Stomach (tissue), 9 donors: Measurements from ENCODE around the gene SSUH2. TPM values are rescaled to one million over a fixed set of nuclear protein-coding genes. Genes with fewer than 3 reads are reported as not detected.

Source experiments
- DNase-seq, 2 donors: peaks; one replicate each; pipeline versions ENCODE4 v3.0.0 to v3.0.0-alpha.2; 2013 to 2019
- H3K27ac ChIP-seq, 5 donors: fragments of 200-600 bp in 4 of 5; sonication (generic) in 4 of 5; one replicate each; pipeline ENCODE4 v1.5.1; 2013 to 2019; ENCODE audit warnings: mild to moderate bottlenecking in 1 of 5, moderate library complexity in 1 of 5
- H3K27me3 ChIP-seq, 3 donors: fragments of 200-600 bp; sonication (generic); one replicate each; pipeline ENCODE4 v1.5.1; 2017 to 2019; ENCODE audit warnings: mixed run types in 1 of 3
- H3K36me3 ChIP-seq, 4 donors: fragments of 200-600 bp; sonication (generic); 1 replicate in 3 of 4; 2 replicates in 1 of 4; pipeline ENCODE4 v1.5.1; 2016 to 2019
- H3K4me1 ChIP-seq, 4 donors: fragments of 200-600 bp; sonication (generic); one replicate each; pipeline ENCODE4 v1.5.1; 2016 to 2019
- H3K4me3 ChIP-seq, 4 donors: fragments of 200-600 bp; sonication (generic) in 3 of 4; one replicate each; pipeline ENCODE4 v1.5.1; 2016 to 2019; ENCODE audit warnings: mild to moderate bottlenecking in 1 of 4
- H3K9me3 ChIP-seq, 4 donors: fragments of 200-600 bp; sonication (generic); one replicate each; pipeline ENCODE4 v1.5.1; 2016 to 2019
- EP300 ChIP-seq: sonication (generic); formaldehyde crosslinking; IDR thresholded peaks from one replicate; pipeline ENCODE4 v1.6.1; 2017; ENCODE audit warnings: antibody characterized with exemption
- POLR2A ChIP-seq, 4 donors: fragments of 450-650 bp; IDR thresholded peaks; one replicate each; pipeline ENCODE4 v1.6.1; 2016; ENCODE audit warnings: antibody characterized with exemption in 4 of 4, control low read depth in 2 of 4, mild to moderate bottlenecking in 1 of 4, moderate library complexity in 1 of 4
- POLR2AphosphoS5 ChIP-seq, 3 donors: sonication (generic); formaldehyde crosslinking; IDR thresholded peaks; one replicate each; pipeline ENCODE4 v1.6.1; 2016; ENCODE audit warnings: antibody characterized with exemption in 3 of 3
- WGBS, 5 donors: extraction: QIAGEN DNeasy Blood & Tissue Kit in 3 of 5; methylation state at CpG; one replicate each; pipeline versions ENCODE4 v1.1.5 to v1.1.7; 2013 to 2018; 5-methylcytosine and 5-hydroxymethylcytosine counted together
- intact Hi-C: fragments of 100-400 bp; cut with DNase I; formaldehyde crosslinking; loops from one replicate; pipeline ENCODE4 v1.15.1; 2023; ENCODE audit warnings: low total_unique reads
- polyA plus RNA-seq, 3 donors: library from polyadenylated mRNA; stranded (reverse); fragments of 200-250 nt; gene quantifications; one replicate each; pipeline ENCODE4 v1.2.3, GENCODE V29; 2013
- total RNA-seq, 5 donors: library from RNA; depleted of rRNA; stranded (reverse); fragments of >200 nt; gene quantifications; one replicate each; pipeline versions ENCODE4 v1.1.0 to v1.2.3, GENCODE V29; 2014 to 2016
- TF ChIP-seq, protein P1 (sequence below), 7 experiments: fragments of 450-650 bp in 4 of 7; fragments of 200-600 bp in 3 of 7; sonication (generic) in 3 of 7; IDR thresholded peaks; one replicate each; pipeline ENCODE4 v1.5.1; 2016 to 2019; ENCODE audit warnings: antibody characterized with exemption in 7 of 7, control low read depth in 2 of 7, mild to moderate bottlenecking in 1 of 7
- donor health status: healthy with polysubstance abuse.
- donor health status: Bipolar disorder and iron deficiency.
- donor health status: healthy.

Gene SSUH2
- total and polyA plus RNA-seq, 8 donors = 0.35 to 6.3 (median 1.0) TPM; not detected in 2

DNA sequence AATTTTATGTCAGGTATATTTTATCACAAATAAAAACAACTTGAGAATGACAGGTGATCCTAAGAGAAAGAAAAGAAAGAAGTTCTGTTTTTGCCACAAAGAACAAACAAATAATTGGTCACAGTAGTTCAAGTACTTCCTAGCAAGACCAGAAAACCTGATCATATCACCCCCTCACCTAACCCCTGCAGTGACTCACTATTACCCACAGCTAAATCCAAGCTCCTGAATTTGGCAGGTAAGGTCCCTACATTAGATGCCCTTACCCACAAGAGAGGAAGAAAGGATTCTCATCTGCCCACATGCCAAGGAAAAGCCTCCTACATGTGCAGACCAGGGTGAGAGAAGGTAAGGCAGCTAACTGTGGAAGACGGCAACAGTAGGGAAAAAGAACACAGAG is 4.4 kb downstream of the SSUH2 start:
- WGBS, 5 donors = 89 to 97% (median 93%) methylated on average over 1 of the region's 1 CpG
- Histone ChIP-seq H3K27me3 (no peaks in the 10 kb centered on the region), H3K36me3 (no peaks in the 10 kb centered on the region), H3K27ac (no peak overlapping the region), H3K9me3 (peaks cover 0 to 7% (median 0%) of the 10 kb centered on the region in 4 donors), H3K4me1 (no peaks in the 10 kb centered on the region), H3K4me3 (no peak overlapping the region)
- TF ChIP-seq EP300 (no peak), POLR2A (IDR thresholded peaks at IDR 0.05) (no peak), POLR2AphosphoS5 (IDR thresholded peaks at IDR 0.05) (no peak)
- TF ChIP-seq, protein P1, sequence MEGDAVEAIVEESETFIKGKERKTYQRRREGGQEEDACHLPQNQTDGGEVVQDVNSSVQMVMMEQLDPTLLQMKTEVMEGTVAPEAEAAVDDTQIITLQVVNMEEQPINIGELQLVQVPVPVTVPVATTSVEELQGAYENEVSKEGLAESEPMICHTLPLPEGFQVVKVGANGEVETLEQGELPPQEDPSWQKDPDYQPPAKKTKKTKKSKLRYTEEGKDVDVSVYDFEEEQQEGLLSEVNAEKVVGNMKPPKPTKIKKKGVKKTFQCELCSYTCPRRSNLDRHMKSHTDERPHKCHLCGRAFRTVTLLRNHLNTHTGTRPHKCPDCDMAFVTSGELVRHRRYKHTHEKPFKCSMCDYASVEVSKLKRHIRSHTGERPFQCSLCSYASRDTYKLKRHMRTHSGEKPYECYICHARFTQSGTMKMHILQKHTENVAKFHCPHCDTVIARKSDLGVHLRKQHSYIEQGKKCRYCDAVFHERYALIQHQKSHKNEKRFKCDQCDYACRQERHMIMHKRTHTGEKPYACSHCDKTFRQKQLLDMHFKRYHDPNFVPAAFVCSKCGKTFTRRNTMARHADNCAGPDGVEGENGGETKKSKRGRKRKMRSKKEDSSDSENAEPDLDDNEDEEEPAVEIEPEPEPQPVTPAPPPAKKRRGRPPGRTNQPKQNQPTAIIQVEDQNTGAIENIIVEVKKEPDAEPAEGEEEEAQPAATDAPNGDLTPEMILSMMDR (IDR thresholded peaks at IDR 0.05) = no peak
- intact Hi-C loops = no loop called here
- DNase-seq = no peak

DNA sequence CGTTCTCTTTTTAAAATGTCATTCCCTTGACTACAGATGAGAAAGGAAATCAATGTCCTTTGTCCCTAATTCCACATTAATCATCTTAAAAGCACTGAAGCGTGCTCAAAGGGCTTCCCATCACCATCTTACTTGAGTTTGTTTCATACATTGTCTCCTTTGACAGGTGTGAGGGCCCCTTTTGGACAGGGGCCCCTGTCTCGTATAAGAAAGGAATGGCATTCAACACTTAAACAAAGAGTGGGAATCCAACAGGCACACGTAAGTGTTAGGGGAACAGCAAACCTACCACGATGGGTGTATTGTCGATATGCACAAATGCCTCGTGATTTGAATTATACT is 5.0 kb downstream of the SSUH2 start:
- intact Hi-C loops = no loop called here
- TF ChIP-seq EP300 (no peak), POLR2A (IDR thresholded peaks at IDR 0.05) (no peak), POLR2AphosphoS5 (IDR thresholded peaks at IDR 0.05) (no peak)
- TF ChIP-seq, protein P1 (IDR thresholded peaks at IDR 0.05) = no peak
- H3K27me3 ChIP-seq = no peaks in the 10 kb centered on the region
- WGBS, 5 donors = 82 to 89% (median 85%) methylated on average over 7 of the region's 7 CpGs
- H3K4me1 ChIP-seq = no peaks in the 10 kb centered on the region
- no peak for DNase-seq
- no peak overlapping the region for H3K27ac ChIP-seq
- H3K9me3 ChIP-seq = peaks cover 0 to 7% (median 0%) of the 10 kb centered on the region in 4 donors
- H3K36me3 ChIP-seq = no peaks in the 10 kb centered on the region
- no peak overlapping the region for H3K4me3 ChIP-seq

DNA sequence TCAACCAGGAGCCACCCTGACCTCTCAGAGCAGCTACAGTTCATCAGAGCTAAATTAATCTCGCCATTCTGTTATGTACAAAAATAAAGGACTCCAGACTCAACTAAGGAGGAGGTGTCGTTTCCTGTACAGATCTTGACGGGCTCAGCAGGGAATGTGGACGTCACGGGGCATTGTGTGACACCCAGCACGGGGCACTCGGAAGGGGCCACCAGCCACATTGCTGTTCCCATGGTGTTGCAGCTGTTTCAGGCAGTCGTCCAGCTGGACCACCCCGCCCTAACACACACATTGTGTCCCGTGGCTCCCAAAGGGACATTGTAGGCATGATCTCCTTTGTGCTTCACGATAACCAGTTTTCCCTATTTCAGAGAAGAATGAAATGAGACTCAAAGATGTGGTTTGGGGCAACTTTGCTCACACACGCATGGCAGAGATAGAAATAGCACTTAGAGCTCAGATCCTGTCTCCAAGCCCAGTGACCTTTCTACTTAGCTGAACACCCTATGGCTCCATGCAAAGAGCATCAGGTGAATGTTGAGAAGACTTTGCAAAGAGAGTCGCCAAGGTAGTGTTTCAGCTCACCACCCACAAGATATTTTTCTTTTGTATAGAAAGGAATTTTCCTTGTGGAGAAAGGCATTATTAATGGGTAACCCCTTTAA is 5.5 kb downstream of the SSUH2 start:
- no peaks in the 10 kb centered on the region for H3K27me3 ChIP-seq
- peaks cover 0 to 7% (median 0%) of the 10 kb centered on the region in 4 donors for H3K9me3 ChIP-seq
- no peaks in the 10 kb centered on the region for H3K36me3 ChIP-seq
- 75 to 85% (median 80%) methylated on average over 13 of the region's 13 CpGs for WGBS, 5 donors
- no peak overlapping the region for H3K4me3 ChIP-seq
- intact Hi-C loops = no loop called here
- no peak overlapping the region for H3K27ac ChIP-seq
- TF ChIP-seq EP300 = no peak
- TF ChIP-seq, protein P1 (IDR thresholded peaks at IDR 0.05) = no peak
- no peak for TF ChIP-seq POLR2A (IDR thresholded peaks at IDR 0.05)
- TF ChIP-seq POLR2AphosphoS5 (IDR thresholded peaks at IDR 0.05) = no peak
- no peaks in the 10 kb centered on the region for H3K4me1 ChIP-seq
- peak in 1 of 2 donors; percentile 62 for DNase-seq

DNA sequence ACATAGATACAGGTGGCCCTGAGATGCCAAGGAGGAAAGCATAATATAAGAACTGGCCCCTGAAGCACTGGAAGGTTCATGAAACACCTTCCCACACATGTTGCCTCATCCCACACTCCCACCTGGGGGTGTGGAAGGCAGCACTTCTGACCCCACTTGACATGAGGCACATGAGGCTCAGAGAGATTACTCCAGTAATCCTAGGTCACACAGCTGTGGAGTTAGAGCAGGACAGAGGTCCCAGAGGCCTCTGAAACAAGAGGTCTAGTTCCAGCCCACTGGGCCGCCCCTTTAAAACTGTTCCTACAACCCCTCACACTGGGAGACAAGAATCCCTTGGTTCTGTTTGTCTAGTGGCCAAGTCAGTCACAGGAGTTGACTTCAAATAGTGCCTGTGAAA is 7.2 kb downstream of the SSUH2 start:
- intact Hi-C loops = no loop called here
- Histone ChIP-seq H3K27me3 (no peaks in the 10 kb centered on the region), H3K4me3 (no peak overlapping the region), H3K36me3 (no peaks in the 10 kb centered on the region), H3K27ac (no peak overlapping the region), H3K4me1 (no peaks in the 10 kb centered on the region), H3K9me3 (peaks cover 0 to 7% (median 0%) of the 10 kb centered on the region in 4 donors)
- no peak for DNase-seq
- TF ChIP-seq POLR2A (IDR thresholded peaks at IDR 0.05) = no peak
- TF ChIP-seq POLR2AphosphoS5 (IDR thresholded peaks at IDR 0.05) = no peak
- TF ChIP-seq EP300 = no peak
- TF ChIP-seq, protein P1 (IDR thresholded peaks at IDR 0.05) = no peak
- WGBS, 5 donors = 91 to 100% (median 95%) methylated on average over 1 of the region's 1 CpG
